OCI-LY7 (cell line): ENCODE results near the gene BAIAP2L2.

Experiments
- CTCF ChIP-seq: fragments of 200-600 bp; sonication (generic); conservative IDR thresholded peaks from 2 replicates; pipeline ENCODE4 v1.5.1; 2014; ENCODE audit warnings: mild to moderate bottlenecking, antibody characterized with exemption, low read length, moderate library complexity, mixed read lengths
- EZH2phosphoT487 ChIP-seq: fragments of 200-600 bp; sonication (generic); IDR thresholded peaks from 2 replicates; pipeline ENCODE4 v1.6.1; 2018; ENCODE audit warnings: low read depth, borderline replicate concordance, mild to moderate bottlenecking, mixed run types, antibody characterized with exemption, low read length, moderate library complexity, mixed read lengths

GRCh38 chr22:38062791-38063190, 47.7 kb downstream of the BAIAP2L2 start:
- TF ChIP-seq CTCF (no peak), EZH2phosphoT487 (no peak)
